ENCODE results near the gene REN.

DNA sequence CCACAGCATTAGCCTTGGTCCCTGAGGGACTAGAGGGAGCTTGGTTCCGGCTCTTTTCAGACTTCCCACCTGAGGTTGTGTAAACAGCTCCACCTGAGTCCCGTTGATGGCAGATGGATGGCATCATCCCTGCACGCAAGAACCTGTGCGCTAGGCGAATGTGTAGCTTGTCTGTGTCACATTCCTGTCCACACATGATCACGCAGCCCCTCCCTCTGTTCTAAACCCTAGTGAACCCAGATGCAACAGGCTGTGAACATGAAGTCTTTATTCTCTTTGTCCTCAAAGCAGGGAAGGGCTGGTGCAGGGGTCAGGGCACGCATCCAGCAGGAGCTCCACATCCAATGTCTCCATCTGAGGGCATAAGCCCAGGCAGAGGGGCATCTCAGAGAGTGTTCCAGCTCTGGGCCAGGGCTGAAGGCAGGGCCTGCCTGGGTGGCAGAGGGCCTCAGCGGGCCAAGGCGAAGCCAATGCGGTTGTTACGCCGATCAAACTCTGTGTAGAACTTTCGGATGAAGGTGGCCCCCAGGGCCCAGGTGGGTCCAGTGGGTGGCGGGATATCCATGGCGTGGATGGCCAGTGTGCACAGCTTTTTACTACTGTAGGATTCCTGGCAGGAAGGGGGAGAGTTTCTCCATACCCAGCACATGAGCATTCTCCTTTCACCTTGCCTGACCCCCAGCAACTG lies 11.4 kb downstream of the REN start:
- TF ChIP-seq EZH2 (IDR thresholded peaks at IDR 0.05; ENCODE audit: low read length, missing control alignments), result no peak
- TF ChIP-seq, protein P1, sequence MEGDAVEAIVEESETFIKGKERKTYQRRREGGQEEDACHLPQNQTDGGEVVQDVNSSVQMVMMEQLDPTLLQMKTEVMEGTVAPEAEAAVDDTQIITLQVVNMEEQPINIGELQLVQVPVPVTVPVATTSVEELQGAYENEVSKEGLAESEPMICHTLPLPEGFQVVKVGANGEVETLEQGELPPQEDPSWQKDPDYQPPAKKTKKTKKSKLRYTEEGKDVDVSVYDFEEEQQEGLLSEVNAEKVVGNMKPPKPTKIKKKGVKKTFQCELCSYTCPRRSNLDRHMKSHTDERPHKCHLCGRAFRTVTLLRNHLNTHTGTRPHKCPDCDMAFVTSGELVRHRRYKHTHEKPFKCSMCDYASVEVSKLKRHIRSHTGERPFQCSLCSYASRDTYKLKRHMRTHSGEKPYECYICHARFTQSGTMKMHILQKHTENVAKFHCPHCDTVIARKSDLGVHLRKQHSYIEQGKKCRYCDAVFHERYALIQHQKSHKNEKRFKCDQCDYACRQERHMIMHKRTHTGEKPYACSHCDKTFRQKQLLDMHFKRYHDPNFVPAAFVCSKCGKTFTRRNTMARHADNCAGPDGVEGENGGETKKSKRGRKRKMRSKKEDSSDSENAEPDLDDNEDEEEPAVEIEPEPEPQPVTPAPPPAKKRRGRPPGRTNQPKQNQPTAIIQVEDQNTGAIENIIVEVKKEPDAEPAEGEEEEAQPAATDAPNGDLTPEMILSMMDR (conservative IDR thresholded peaks at IDR 0.05 in 1 of 2, IDR thresholded peaks at IDR 0.05 in 1 of 2; ENCODE audit: low read depth in 1 of 2, low read length in 2 of 2), result no peak
